OCI-LY7 (cell line): ENCODE measurements around the gene DNASE1L1. TPM values are rescaled to one million over a fixed set of nuclear protein-coding genes. Genes with fewer than 3 reads are reported as not detected.

Source experiments
- BruUV-seq: library from RNA; stranded (reverse); fragments of 400-500 nt; replicated peaks from 2 replicates; lab custom pipeline; 2021; lab: Mats Ljungman, UMichigan
- CTCF ChIA-PET: fragments of 300-600 bp; sonication (Branson Sonifier 250); formaldehyde crosslinking; loops from one replicate; lab custom pipeline; 2022; ENCODE audit warnings: antibody characterized with exemption; ENCODE audit not compliant: unreplicated experiment; lab: Charles Lee
- POLR2A ChIA-PET: fragments of 300-600 bp; sonication (Branson Sonifier 250); formaldehyde crosslinking; loops from one replicate; lab custom pipeline; 2022; ENCODE audit warnings: antibody characterized with exemption; lab: Charles Lee
- DNase-seq: peaks from one replicate; pipeline ENCODE4 v3.0.0-alpha.2; 2015; ENCODE audit warnings: low spot score
- H2AFZ ChIP-seq: fragments of 200-600 bp; sonication (generic), shearing (Covaris generic); 2 replicates; pipeline ENCODE4 v1.6.1; 2014; ENCODE audit warnings: mild to moderate bottlenecking, antibody characterized with exemption, low read length, moderate library complexity
- H3K27ac ChIP-seq: fragments of 200-600 bp; sonication (generic); 2 replicates; pipeline ENCODE4 v1.5.1; 2014; ENCODE audit warnings: mixed run types, low read depth, mild to moderate bottlenecking, moderate library complexity, low read length, inconsistent platforms; ENCODE audit not compliant: poor library complexity, severe bottlenecking
- H3K36me3 ChIP-seq: fragments of 200-600 bp; sonication (generic); 2 replicates; pipeline ENCODE4 v1.6.1; 2014; ENCODE audit warnings: mild to moderate bottlenecking, antibody characterized with exemption, low read length, moderate library complexity, mixed read lengths; ENCODE audit not compliant: insufficient read depth
- H3K4me1 ChIP-seq: fragments of 200-600 bp; sonication (generic); 2 replicates; pipeline ENCODE4 v1.5.1; 2014; ENCODE audit warnings: mild to moderate bottlenecking, low read length; ENCODE audit not compliant: insufficient read depth, poor library complexity, severe bottlenecking
- H3K4me2 ChIP-seq: fragments of 200-600 bp; sonication (generic); 2 replicates; pipeline ENCODE4 v1.6.1; 2014; ENCODE audit warnings: mild to moderate bottlenecking, low read length
- H3K4me3 ChIP-seq: fragments of 200-600 bp; sonication (generic); 2 replicates; pipeline ENCODE4 v1.5.1; 2014; ENCODE audit warnings: mild to moderate bottlenecking, low read depth, low read length; ENCODE audit not compliant: poor library complexity, severe bottlenecking
- H3K79me2 ChIP-seq: fragments of 200-600 bp; sonication (generic); 2 replicates; pipeline ENCODE4 v1.6.1; 2016; ENCODE audit warnings: low read depth, mild to moderate bottlenecking, low read length, moderate library complexity, mixed read lengths; ENCODE audit not compliant: insufficient read depth
- H3K9me2 ChIP-seq: fragments of 200-600 bp; sonication (generic); 2 replicates; pipeline ENCODE4 v1.6.1; 2016; ENCODE audit warnings: mild to moderate bottlenecking, low read length, mixed read lengths; ENCODE audit not compliant: insufficient read depth
- H3K9me3 ChIP-seq: fragments of 200-600 bp; sonication (generic); 2 replicates; pipeline ENCODE4 v1.6.1; 2014; ENCODE audit warnings: mild to moderate bottlenecking, mixed run types, low read length, mixed read lengths
- H4K20me1 ChIP-seq: fragments of 200-600 bp; sonication (generic); 2 replicates; pipeline ENCODE4 v1.6.1; 2014; ENCODE audit warnings: mild to moderate bottlenecking, antibody characterized with exemption, low read length, moderate library complexity, mixed read lengths; ENCODE audit not compliant: insufficient read depth
- CTCF ChIP-seq: fragments of 200-600 bp; sonication (generic); conservative IDR thresholded peaks from 2 replicates; pipeline ENCODE4 v1.5.1; 2014; ENCODE audit warnings: mild to moderate bottlenecking, antibody characterized with exemption, low read length, moderate library complexity, mixed read lengths
- EZH2phosphoT487 ChIP-seq: fragments of 200-600 bp; sonication (generic); IDR thresholded peaks from 2 replicates; pipeline ENCODE4 v1.6.1; 2018; ENCODE audit warnings: low read depth, borderline replicate concordance, mild to moderate bottlenecking, mixed run types, antibody characterized with exemption, low read length, moderate library complexity, mixed read lengths
- intact Hi-C: fragments of 100-400 bp; cut with micrococcal nuclease; formaldehyde crosslinking; loops from one replicate; pipeline ENCODE4 v1.10.0; 2022; ENCODE audit not compliant: unreplicated experiment
- total RNA-seq, 2 experiments: library from RNA; depleted of rRNA in 1 of 2; stranded (reverse); fragments of >200 nt in 1 of 2; shearing (Covaris generic) in 1 of 2; gene quantifications; 2 replicates each; pipeline ENCODE4 v1.2.3, GENCODE V29; 2014 to 2022

DNASE1L1 gene
- total RNA-seq, 2 experiments from 2014 or later = 23.1 to 30.1 TPM

- H3K36me3 ChIP-seq = peaks cover 38% of the 10 kb centered on the region
- POLR2A ChIA-PET = interaction anchor here (0.8 to 1.3 kb wide), 4 partner anchors 11 to 82 kb away, joined by 3 read pairs; no protein-coding TSS in a partner anchor
- DNase-seq = peak; percentile 12
- no peak for TF ChIP-seq EZH2phosphoT487
- TF ChIP-seq CTCF = no peak
- peak overlapping the region; percentile 86 for H3K4me3 ChIP-seq
- no TSS peak for BruUV-seq
- H2AFZ ChIP-seq = no peak overlapping the region
- H3K79me2 ChIP-seq = peaks cover 13% of the 10 kb centered on the region; the same call in 1 of the 2 replicates
- CTCF ChIA-PET = no interaction called here
- peak overlapping the region; percentile 90 for H3K27ac ChIP-seq
- intact Hi-C loops = loop anchor here (5.0 kb wide), 1 partner anchor 133 kb away; no protein-coding TSS in a partner anchor
- H3K4me2 ChIP-seq = peak overlapping the region; percentile 98
- H3K9me2 ChIP-seq = no peaks in the 10 kb centered on the region
- no peaks in the 10 kb centered on the region for H3K9me3 ChIP-seq
- no peaks in the 10 kb centered on the region for H4K20me1 ChIP-seq
- peaks cover 9% of the 10 kb centered on the region for H3K4me1 ChIP-seq
These were observed 9.3 kb downstream of the DNASE1L1 start for GRCh38 chrX:154399527-154400368.

GRCh38 chrX:154398668-154399526 lies 10.2 kb downstream of the DNASE1L1 start:
- intact Hi-C loops = no loop called here
- peak overlapping the region; percentile 86 for H3K4me3 ChIP-seq

More at GRCh38 chrX:154398668-154399526, 10.2 kb downstream of the DNASE1L1 start:
- H4K20me1 ChIP-seq = no peaks in the 10 kb centered on the region
- TF ChIP-seq EZH2phosphoT487 (no peak), CTCF (peak; percentile 80)
- H3K9me3 ChIP-seq = no peaks in the 10 kb centered on the region
- ChIA-PET POLR2A (interaction anchor here (0.6 to 1.5 kb wide), 6 partner anchors 13 to 128 kb away, joined by 3 to 6 read pairs (median 3); no protein-coding TSS in a partner anchor), CTCF (no interaction called here)
- H3K4me2 ChIP-seq = peak overlapping the region; percentile 98
- H3K4me1 ChIP-seq = peaks cover 9% of the 10 kb centered on the region
- no peak overlapping the region for H2AFZ ChIP-seq
- H3K9me2 ChIP-seq = no peaks in the 10 kb centered on the region
- BruUV-seq = TSS peak; percentile 89
- peak; percentile 88 for DNase-seq
- H3K27ac ChIP-seq = peak overlapping the region; percentile 90
- peaks cover 38% of the 10 kb centered on the region for H3K36me3 ChIP-seq
- peaks cover 13% of the 10 kb centered on the region; the same call in 1 of the 2 replicates for H3K79me2 ChIP-seq
